NT2/D1 (cell line): ENCODE data around the gene MEA1.
A peak's percentile ranks its signal among the peaks of the same experiment; 100 is the strongest.

ENCODE experiments used
- DNase-seq: peaks from one replicate; pipeline ENCODE4 v3.0.0-alpha.2; 2011; ENCODE audit warnings: low read depth, low spot score
- H3K27me3 ChIP-seq: 2 replicates; pipeline ENCODE4 v1.6.0; 2011; ENCODE audit warnings: mild to moderate bottlenecking; ENCODE audit not compliant: insufficient read length, insufficient read depth
- H3K36me3 ChIP-seq: 2 replicates; pipeline ENCODE4 v1.6.1; 2011; ENCODE audit warnings: mild to moderate bottlenecking, low read length, mixed read lengths; ENCODE audit not compliant: insufficient read depth, insufficient read length
- H3K4me1 ChIP-seq: 2 replicates; pipeline ENCODE4 v1.5.1; 2011; ENCODE audit not compliant: insufficient read depth, insufficient read length
- H3K4me3 ChIP-seq: 2 replicates; pipeline ENCODE4 v1.5.1; 2011; ENCODE audit warnings: low read depth; ENCODE audit not compliant: insufficient read length
- H3K9ac ChIP-seq: 2 replicates; pipeline ENCODE4 v1.6.0; 2011; ENCODE audit warnings: low read depth; ENCODE audit not compliant: insufficient read length
- H3K9me3 ChIP-seq: 2 replicates; pipeline ENCODE4 v1.5.1; 2011; ENCODE audit warnings: mild to moderate bottlenecking, low read length; ENCODE audit not compliant: insufficient read depth
- SUZ12 ChIP-seq: IDR thresholded peaks from 2 replicates; pipeline ENCODE4 v1.6.1; 2011; ENCODE audit not compliant: insufficient read length, insufficient read depth; ENCODE audit errors: extremely low read depth
- YY1 ChIP-seq: IDR thresholded peaks from 2 replicates; pipeline ENCODE4 v1.6.1; 2011; ENCODE audit not compliant: insufficient read length, insufficient read depth
- ZNF274 ChIP-seq: IDR thresholded peaks from 2 replicates; pipeline ENCODE4 v1.6.1; 2011; ENCODE audit warnings: mild to moderate bottlenecking, low read depth, low read length

Gene MEA1

GRCh38 chr6:42987533-42988451, 26.0 kb downstream of the MEA1 start:
- Histone ChIP-seq H3K9me3 (no peaks in the 10 kb centered on the region), H3K9ac (no peak overlapping the region), H3K4me1 (peaks cover 5% of the 10 kb centered on the region), H3K36me3 (peaks cover 33% of the 10 kb centered on the region), H3K4me3 (no peak overlapping the region), H3K27me3 (no peaks in the 10 kb centered on the region)
- no peak for DNase-seq
- no peak for TF ChIP-seq YY1
- no peak for TF ChIP-seq ZNF274
- no peak for TF ChIP-seq SUZ12

- H3K9me3 ChIP-seq, result no peaks in the 10 kb centered on the region
- DNase-seq, result no peak
- peaks cover 20% of the 10 kb centered on the region for H3K36me3 ChIP-seq
- TF ChIP-seq SUZ12 (no peak), YY1 (no peak), ZNF274 (no peak)
- no peaks in the 10 kb centered on the region for H3K27me3 ChIP-seq
- peaks cover 5% of the 10 kb centered on the region for H3K4me1 ChIP-seq
- peak overlapping the region; percentile 74 for H3K9ac ChIP-seq
- H3K4me3 ChIP-seq, result peak overlapping the region; percentile 78
Observed at GRCh38 chr6:42984924-42985475, 28.7 kb downstream of the MEA1 start.

- no peak for TF ChIP-seq SUZ12
- TF ChIP-seq YY1, result no peak
- no peak for TF ChIP-seq ZNF274
- no peaks in the 10 kb centered on the region for H3K9me3 ChIP-seq
- peak within 1 kb of the TSS; percentile 86 for H3K9ac ChIP-seq
- H3K36me3 ChIP-seq, result peaks cover 13% of the 10 kb centered on the region
- peak; percentile 96 for DNase-seq
- H3K4me3 ChIP-seq, result peak within 1 kb of the TSS; percentile 78
- H3K4me1 ChIP-seq, result peaks cover 5% of the 10 kb centered on the region
- no peaks in the 10 kb centered on the region for H3K27me3 ChIP-seq
Observed at GRCh38 chr6:42984001-42984923, 29.5 kb downstream of the MEA1 start, which contains the start of gene PPP2R5D. PPP2R5D (plus strand) TSS chr6:42984570; CDS start chr6:42984678, 108 bp downstream.

GRCh38 chr6:42981836-42982235, 31.9 kb downstream of the MEA1 start:
- TF ChIP-seq SUZ12, result no peak
- TF ChIP-seq YY1, result no peak
- TF ChIP-seq ZNF274, result no peak
- Histone ChIP-seq H3K4me1 (peaks cover 5% of the 10 kb centered on the region), H3K4me3 (no peak overlapping the region), H3K9ac (no peak overlapping the region), H3K9me3 (no peaks in the 10 kb centered on the region), H3K36me3 (no peaks in the 10 kb centered on the region), H3K27me3 (no peaks in the 10 kb centered on the region)
- no peak for DNase-seq

GRCh38 chr6:42979523-42980177, 34.1 kb downstream of the MEA1 start:
- H3K9me3 ChIP-seq, result no peaks in the 10 kb centered on the region
- H3K4me1 ChIP-seq, result peaks cover 2% of the 10 kb centered on the region
- peak overlapping the region; percentile 91 for H3K9ac ChIP-seq
- TF ChIP-seq SUZ12 (no peak), YY1 (no peak), ZNF274 (no peak)
- peak overlapping the region; percentile 67 for H3K4me3 ChIP-seq
- no peaks in the 10 kb centered on the region for H3K27me3 ChIP-seq
- DNase-seq, result no peak
- H3K36me3 ChIP-seq, result peaks cover 6% of the 10 kb centered on the region

- Histone ChIP-seq H3K4me3 (peak within 1 kb of the TSS; percentile 67), H3K27me3 (no peaks in the 10 kb centered on the region), H3K4me1 (peaks cover 2% of the 10 kb centered on the region), H3K9me3 (no peaks in the 10 kb centered on the region), H3K9ac (peak within 1 kb of the TSS; percentile 91), H3K36me3 (peaks cover 10% of the 10 kb centered on the region)
- DNase-seq, result peak; percentile 76
- TF ChIP-seq ZNF274, result no peak
- no peak for TF ChIP-seq SUZ12
- no peak for TF ChIP-seq YY1
Observed at GRCh38 chr6:42978839-42979522, 34.8 kb downstream of the MEA1 start, which contains the start of gene PEX6. PEX6 (minus strand) TSS chr6:42979181; CDS start chr6:42979150, 31 bp downstream.
